GM23248 (cell line): ENCODE measurements around the gene NRP2. TPM values are rescaled to one million over a fixed set of nuclear protein-coding genes. Genes with fewer than 3 reads are reported as not detected.

Experiments used
- DNase-seq: peaks from one replicate; pipeline ENCODE4 v3.0.0-alpha.2; 2015
- H2AFZ ChIP-seq: fragments of 200-600 bp; sonication (generic); 2 replicates; pipeline ENCODE4 v1.6.1; 2016; ENCODE audit warnings: antibody characterized with exemption
- H3F3A ChIP-seq: fragments of 200-600 bp; sonication (generic); 2 replicates; pipeline ENCODE4 v1.6.1; 2016; ENCODE audit warnings: mild to moderate bottlenecking, antibody characterized with exemption, mixed run types; ENCODE audit not compliant: insufficient read depth
- H3K27ac ChIP-seq: fragments of 200-600 bp; sonication (generic); 2 replicates; pipeline ENCODE4 v1.5.1; 2016; ENCODE audit warnings: mild to moderate bottlenecking
- H3K27me3 ChIP-seq: fragments of 200-600 bp; sonication (generic); replicated peaks from 2 replicates; pipeline ENCODE4 v1.6.1; 2016; ENCODE audit warnings: mild to moderate bottlenecking; ENCODE audit not compliant: insufficient read depth
- H3K36me3 ChIP-seq: fragments of 200-600 bp; sonication (generic); 2 replicates; pipeline ENCODE4 v1.6.1; 2016; ENCODE audit warnings: low read depth, mild to moderate bottlenecking
- H3K4me1 ChIP-seq: fragments of 200-600 bp; sonication (generic); 2 replicates; pipeline ENCODE4 v1.6.1; 2016; ENCODE audit warnings: mild to moderate bottlenecking; ENCODE audit not compliant: insufficient read depth
- H3K4me2 ChIP-seq: fragments of 200-600 bp; sonication (generic); one replicate; pipeline ENCODE4 v1.6.1; 2016; ENCODE audit warnings: mild to moderate bottlenecking; ENCODE audit not compliant: unreplicated experiment
- H3K4me3 ChIP-seq: fragments of 200-600 bp; sonication (generic); 2 replicates; pipeline ENCODE4 v1.5.1; 2016; ENCODE audit warnings: mild to moderate bottlenecking
- H3K79me2 ChIP-seq: fragments of 200-600 bp; sonication (generic); 2 replicates; pipeline ENCODE4 v1.6.1; 2016; ENCODE audit warnings: mild to moderate bottlenecking; ENCODE audit not compliant: insufficient read depth
- H3K9ac ChIP-seq: fragments of 200-600 bp; sonication (generic); 2 replicates; pipeline ENCODE4 v1.6.1; 2016; ENCODE audit warnings: mild to moderate bottlenecking
- H3K9me2 ChIP-seq: fragments of 200-600 bp; sonication (generic); 2 replicates; pipeline ENCODE4 v1.6.1; 2016; ENCODE audit warnings: mixed run types, mild to moderate bottlenecking, moderate library complexity; ENCODE audit not compliant: insufficient read depth
- H3K9me3 ChIP-seq: fragments of 200-600 bp; sonication (generic); one replicate; pipeline ENCODE4 v1.6.1; 2017; ENCODE audit warnings: low read depth
- H4K20me1 ChIP-seq: fragments of 200-600 bp; sonication (generic); 2 replicates; pipeline ENCODE4 v1.6.0; 2016; ENCODE audit not compliant: insufficient read depth
- EZH2 ChIP-seq: fragments of 200-600 bp; sonication (generic); IDR thresholded peaks from 2 replicates; pipeline ENCODE4 v1.6.1; 2018; ENCODE audit warnings: antibody characterized with exemption, mild to moderate bottlenecking; ENCODE audit not compliant: insufficient read depth, poor library complexity, severe bottlenecking
- EZH2phosphoT487 ChIP-seq: fragments of 200-600 bp; sonication (generic); IDR thresholded peaks from 2 replicates; pipeline ENCODE4 v1.6.1; 2018; ENCODE audit warnings: antibody characterized with exemption, moderate library complexity, mild to moderate bottlenecking, low read depth; ENCODE audit not compliant: insufficient read depth
- WGBS, 2 experiments: methylation state at CpG; one replicate each; pipeline ENCODE4 v1.1.6; 2015 to 2017; ENCODE audit warnings: low lambda C conversion rate in 2 of 2, low coverage in 1 of 2; ENCODE audit errors: missing lambda C conversion rate in 2 of 2; 5-methylcytosine and 5-hydroxymethylcytosine counted together
- in situ Hi-C: fragments of 300-500 bp; cut with MboI; formaldehyde crosslinking; loops from 2 replicates; pipeline ENCODE4 v1.15.0; 2020
- polyA plus RNA-seq: library from polyadenylated mRNA; unstranded; fragments of >200 nt; fragmentation: Nextera tagmentation; extraction: Ambion mirVana; gene quantifications from 2 replicates; pipeline ENCODE4 v1.2.1, GENCODE V29; 2016
- total RNA-seq: library from RNA; depleted of rRNA; stranded (reverse); fragments of >200 nt; shearing (Covaris generic); gene quantifications from 2 replicates; pipeline ENCODE4 v1.2.3, GENCODE V29; 2014

Gene NRP2
- total and polyA plus RNA-seq, 2 experiments from 2014 or later: 6.9 to 9.0 TPM

DNA sequence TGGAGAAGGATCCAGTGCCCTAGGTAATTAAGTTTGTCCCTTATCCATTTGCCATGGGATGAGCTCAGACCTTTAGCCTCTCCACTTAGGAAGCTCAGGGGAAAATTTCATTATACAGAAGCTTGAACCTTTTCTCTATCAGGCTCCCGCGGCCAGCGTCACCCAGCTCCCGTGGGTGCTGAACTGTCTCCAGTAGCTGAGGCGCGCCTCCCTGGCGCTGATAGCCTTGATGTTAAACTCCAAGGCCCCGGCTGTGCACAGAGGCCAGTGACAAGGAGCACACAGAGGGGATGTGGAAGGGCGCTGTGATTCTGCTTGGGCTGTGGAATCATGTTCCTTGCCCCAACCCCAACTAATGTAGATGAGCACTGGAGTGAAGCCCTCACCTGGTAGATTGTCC is 50.8 kb downstream of the NRP2 start:
- no peak overlapping the region for H3K27ac ChIP-seq
- in situ Hi-C loops: no loop called here

DNA sequence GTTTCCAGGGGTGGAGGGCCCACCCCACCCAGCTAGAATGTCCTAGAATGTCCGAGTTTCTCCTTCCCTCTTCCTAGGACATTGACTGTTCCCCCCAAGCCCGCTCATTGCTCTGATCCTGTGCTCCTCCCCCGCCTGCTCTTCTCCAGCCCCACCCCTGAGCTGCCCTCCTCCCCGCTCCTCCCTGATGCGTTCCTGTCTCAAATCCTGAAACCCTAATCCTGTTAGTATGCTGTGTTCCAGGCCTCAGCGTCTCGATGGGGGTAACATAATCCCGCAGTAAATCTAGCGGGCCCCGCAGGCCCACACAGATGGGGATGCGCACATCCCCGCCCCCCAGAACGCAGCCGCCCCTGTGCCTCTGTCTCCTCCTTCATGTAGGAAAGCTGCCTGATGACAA is 51.3 kb downstream of the NRP2 start:
- no peaks in the 10 kb centered on the region for H3K27me3 ChIP-seq
- no peaks in the 10 kb centered on the region for H4K20me1 ChIP-seq
- no peaks in the 10 kb centered on the region for H3K36me3 ChIP-seq
- no peak overlapping the region for H3K27ac ChIP-seq
- H3K9me2 ChIP-seq: no peaks in the 10 kb centered on the region
- no peak for DNase-seq
- H2AFZ ChIP-seq: no peak overlapping the region
- H3K4me3 ChIP-seq: no peak overlapping the region
- no peaks in the 10 kb centered on the region for H3K9me3 ChIP-seq
- WGBS, 2 experiments: 91 to 92% methylated on average over 13 to 14 of the region's 14 CpGs
- in situ Hi-C loops: no loop called here
- TF ChIP-seq EZH2: no peak
- TF ChIP-seq EZH2phosphoT487: no peak
- H3K9ac ChIP-seq: no peak overlapping the region
- no peak overlapping the region for H3K4me2 ChIP-seq
- no peaks in the 10 kb centered on the region for H3K79me2 ChIP-seq
- peaks cover 35% of the 10 kb centered on the region for H3K4me1 ChIP-seq
- H3F3A ChIP-seq: peaks cover 19% of the 10 kb centered on the region

More for the DNA sequence above, 50.8 kb downstream of the NRP2 start:
- 95% methylated on average over 9 of the region's 9 CpGs for WGBS, 2 experiments
- no peaks in the 10 kb centered on the region for H3K9me2 ChIP-seq
- no peaks in the 10 kb centered on the region for H3K27me3 ChIP-seq
- no peak overlapping the region for H3K4me2 ChIP-seq
- peaks cover 19% of the 10 kb centered on the region for H3F3A ChIP-seq
- no peak overlapping the region for H3K9ac ChIP-seq
- TF ChIP-seq EZH2 (no peak), EZH2phosphoT487 (no peak)
- H3K79me2 ChIP-seq: no peaks in the 10 kb centered on the region
- H4K20me1 ChIP-seq: no peaks in the 10 kb centered on the region
- no peak overlapping the region for H2AFZ ChIP-seq
- H3K36me3 ChIP-seq: no peaks in the 10 kb centered on the region
- no peak overlapping the region for H3K4me3 ChIP-seq
- no peak for DNase-seq
- H3K4me1 ChIP-seq: peaks cover 35% of the 10 kb centered on the region
- no peaks in the 10 kb centered on the region for H3K9me3 ChIP-seq

DNA sequence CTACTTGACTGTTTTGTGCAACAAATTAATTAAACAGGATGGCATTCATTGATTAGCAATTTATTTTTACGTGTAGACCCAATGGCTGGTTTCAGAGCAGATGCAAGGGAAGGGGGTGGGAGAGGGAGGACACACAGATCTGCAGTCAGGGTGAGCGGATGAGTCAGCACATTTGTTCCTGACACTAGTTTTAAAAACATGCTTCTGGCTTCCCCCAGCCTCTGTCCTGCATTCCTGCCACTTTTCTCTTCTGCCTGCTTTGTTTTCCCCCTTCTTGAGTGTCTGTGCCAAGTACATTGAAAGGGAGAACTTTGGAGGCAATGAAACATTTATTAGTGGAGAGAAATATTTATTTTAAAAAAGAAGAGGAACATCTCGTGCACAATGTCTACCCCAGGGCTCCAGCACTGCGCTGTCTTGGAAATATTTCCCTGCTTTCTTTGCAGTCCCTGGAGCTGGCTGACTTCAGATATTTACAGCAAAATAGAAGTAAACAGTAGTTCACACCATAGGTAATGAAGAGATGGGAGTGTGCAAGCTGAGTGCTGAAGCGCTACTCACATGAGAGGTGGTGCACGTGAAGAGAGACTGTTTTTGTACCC is 52.2 kb downstream of the NRP2 start:
- WGBS, 2 experiments: 26 to 27% methylated on average over 6 of the region's 6 CpGs
- H3K9me3 ChIP-seq: no peaks in the 10 kb centered on the region
- H3K9ac ChIP-seq: no peak overlapping the region
- no peaks in the 10 kb centered on the region for H3K27me3 ChIP-seq
- H3K27ac ChIP-seq: peak overlapping the region; percentile 36
- H4K20me1 ChIP-seq: no peaks in the 10 kb centered on the region
- no peaks in the 10 kb centered on the region for H3K79me2 ChIP-seq
- TF ChIP-seq EZH2: no peak
- TF ChIP-seq EZH2phosphoT487: no peak
- DNase-seq: peak; percentile 87
- H3K9me2 ChIP-seq: no peaks in the 10 kb centered on the region
- in situ Hi-C loops: no loop called here
- peaks cover 19% of the 10 kb centered on the region for H3F3A ChIP-seq
- peak overlapping the region; percentile 36 for H3K4me2 ChIP-seq
- H3K36me3 ChIP-seq: no peaks in the 10 kb centered on the region
- peak overlapping the region; percentile 19; the same call in 1 of the 2 replicates for H2AFZ ChIP-seq
- peaks cover 35% of the 10 kb centered on the region for H3K4me1 ChIP-seq
- H3K4me3 ChIP-seq: 0 out of 2 replicates have a peak overlapping the region, but pooled peaks have one; percentile 6

DNA sequence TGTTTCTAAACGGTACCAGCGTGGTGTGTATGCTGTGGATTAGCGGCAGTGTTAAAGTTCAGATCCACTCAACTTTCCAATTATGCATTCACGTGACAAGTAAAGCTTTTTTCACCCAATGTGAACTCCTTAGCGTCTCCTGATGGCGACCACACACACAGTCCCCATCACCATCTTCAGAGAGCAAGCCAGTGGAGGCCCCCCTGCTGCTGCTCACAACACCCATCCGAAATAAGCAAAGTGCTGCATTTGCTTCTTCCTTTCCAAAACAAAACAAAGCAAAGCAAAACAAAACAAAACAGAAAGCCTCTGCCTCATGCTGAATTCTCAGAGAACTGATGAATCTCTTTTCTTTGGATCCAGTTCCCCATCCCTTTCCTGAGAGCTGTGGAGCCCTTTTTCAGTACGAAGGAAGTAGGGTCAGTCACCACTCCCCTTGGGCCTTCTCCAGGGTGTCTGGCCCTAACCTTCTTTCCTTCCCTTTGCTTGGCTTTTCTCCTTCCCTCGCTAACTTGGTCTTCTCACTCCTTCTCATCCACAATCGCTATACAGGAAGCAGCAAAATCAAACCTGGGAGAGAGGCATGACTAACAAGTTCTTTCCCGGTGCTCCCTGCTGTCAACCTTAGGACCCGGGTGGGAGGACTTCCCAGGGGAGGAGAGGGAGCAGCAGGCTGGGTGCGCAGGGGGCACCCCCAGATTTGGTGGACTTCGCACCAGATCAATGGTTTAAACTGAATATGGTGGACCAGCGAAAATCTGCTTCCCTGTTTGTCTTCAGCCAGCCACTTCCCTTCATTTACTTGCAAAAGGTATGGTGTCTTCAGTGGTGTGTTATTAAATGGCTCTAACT is 56.0 kb downstream of the NRP2 start:
- 93 to 97% methylated on average over 15 of the region's 15 CpGs for WGBS, 2 experiments
- Histone ChIP-seq H3K27me3 (no peaks in the 10 kb centered on the region), H4K20me1 (no peaks in the 10 kb centered on the region), H2AFZ (no peak overlapping the region), H3K27ac (no peak overlapping the region), H3K4me3 (no peak overlapping the region), H3K4me2 (no peak overlapping the region), H3K36me3 (no peaks in the 10 kb centered on the region), H3K9ac (no peak overlapping the region), H3F3A (no peaks in the 10 kb centered on the region), H3K4me1 (peaks cover 15% of the 10 kb centered on the region), H3K9me3 (no peaks in the 10 kb centered on the region), H3K79me2 (no peaks in the 10 kb centered on the region), H3K9me2 (no peaks in the 10 kb centered on the region)
- TF ChIP-seq EZH2phosphoT487: no peak
- TF ChIP-seq EZH2: no peak
- in situ Hi-C loops: no loop called here
- no peak for DNase-seq
